C4-2B (cell line): ENCODE data around the gene OR5AC2.

Source experiments
- H3K27ac ChIP-seq: fragments of 450-650 bp; 2 replicates; pipeline ENCODE4 v1.5.1; 2017
- ZFX ChIP-seq: fragments of 450-650 bp; IDR thresholded peaks from 2 replicates; pipeline ENCODE4 v1.6.1; 2017
- TF ChIP-seq, protein P1 (sequence below): fragments of 450-650 bp; conservative IDR thresholded peaks from 2 replicates; pipeline ENCODE4 v1.5.1; 2017; ENCODE audit warnings: mild to moderate bottlenecking

OR5AC2 gene

DNA sequence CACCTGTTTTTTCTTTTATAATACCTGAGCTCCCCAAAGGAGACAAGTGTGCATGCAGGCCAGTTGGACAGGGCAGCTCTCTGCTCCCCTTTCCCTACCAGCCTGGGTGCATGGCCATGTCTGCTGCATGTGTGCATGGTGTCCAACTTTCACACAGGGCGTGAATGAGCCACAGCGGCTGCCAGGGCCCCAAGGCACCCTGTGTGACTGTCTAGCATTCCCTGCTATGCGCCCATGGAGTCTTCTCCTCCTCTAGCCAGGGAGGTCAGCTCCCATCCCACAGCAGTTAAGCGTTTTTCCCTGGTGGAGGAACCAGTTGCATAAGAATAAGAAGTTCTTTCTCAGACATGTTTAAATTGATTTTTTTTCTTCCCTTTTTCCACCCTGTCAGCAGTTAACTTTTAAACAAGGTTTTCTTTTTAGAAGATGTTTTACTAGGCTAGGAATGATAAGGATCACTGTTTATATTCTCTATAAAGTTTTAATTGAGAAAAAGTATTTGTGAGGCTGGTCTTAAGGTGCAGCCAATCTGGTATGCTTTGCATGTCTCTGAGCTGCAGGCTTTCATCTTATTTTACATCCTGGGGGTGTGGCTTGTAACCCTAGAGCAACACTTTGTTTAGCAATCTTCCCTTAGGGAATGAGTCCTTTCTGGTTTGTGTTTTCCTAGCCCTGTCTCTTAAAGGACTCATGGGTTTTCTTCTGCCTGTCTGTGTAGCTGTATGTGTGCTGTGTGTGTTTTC, 23.0 kb downstream of the OR5AC2 start:
- no peak for TF ChIP-seq ZFX
- TF ChIP-seq, protein P1, sequence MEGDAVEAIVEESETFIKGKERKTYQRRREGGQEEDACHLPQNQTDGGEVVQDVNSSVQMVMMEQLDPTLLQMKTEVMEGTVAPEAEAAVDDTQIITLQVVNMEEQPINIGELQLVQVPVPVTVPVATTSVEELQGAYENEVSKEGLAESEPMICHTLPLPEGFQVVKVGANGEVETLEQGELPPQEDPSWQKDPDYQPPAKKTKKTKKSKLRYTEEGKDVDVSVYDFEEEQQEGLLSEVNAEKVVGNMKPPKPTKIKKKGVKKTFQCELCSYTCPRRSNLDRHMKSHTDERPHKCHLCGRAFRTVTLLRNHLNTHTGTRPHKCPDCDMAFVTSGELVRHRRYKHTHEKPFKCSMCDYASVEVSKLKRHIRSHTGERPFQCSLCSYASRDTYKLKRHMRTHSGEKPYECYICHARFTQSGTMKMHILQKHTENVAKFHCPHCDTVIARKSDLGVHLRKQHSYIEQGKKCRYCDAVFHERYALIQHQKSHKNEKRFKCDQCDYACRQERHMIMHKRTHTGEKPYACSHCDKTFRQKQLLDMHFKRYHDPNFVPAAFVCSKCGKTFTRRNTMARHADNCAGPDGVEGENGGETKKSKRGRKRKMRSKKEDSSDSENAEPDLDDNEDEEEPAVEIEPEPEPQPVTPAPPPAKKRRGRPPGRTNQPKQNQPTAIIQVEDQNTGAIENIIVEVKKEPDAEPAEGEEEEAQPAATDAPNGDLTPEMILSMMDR = no peak
- peak overlapping the region; percentile 51; the same call in 1 of the 2 replicates for H3K27ac ChIP-seq

DNA sequence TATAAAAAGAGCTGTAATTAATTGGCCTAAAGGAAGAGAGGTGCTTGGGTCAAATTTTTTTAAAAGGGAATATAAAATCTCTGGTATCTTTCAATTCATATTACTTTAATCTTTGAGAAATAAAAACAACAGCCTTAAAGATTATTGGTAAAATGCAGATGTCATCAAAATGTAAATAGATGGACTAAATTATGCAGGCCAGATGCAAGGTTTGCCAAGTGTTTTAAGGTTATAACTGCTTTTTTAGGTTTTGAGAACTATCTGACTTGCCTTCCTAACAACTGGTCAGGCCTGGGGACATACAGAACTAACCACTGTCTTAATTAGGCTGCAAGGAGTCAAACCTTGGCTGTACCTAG, 23.6 kb downstream of the OR5AC2 start:
- TF ChIP-seq ZFX = no peak
- TF ChIP-seq, protein P1 = no peak
- H3K27ac ChIP-seq = no peak overlapping the region

DNA sequence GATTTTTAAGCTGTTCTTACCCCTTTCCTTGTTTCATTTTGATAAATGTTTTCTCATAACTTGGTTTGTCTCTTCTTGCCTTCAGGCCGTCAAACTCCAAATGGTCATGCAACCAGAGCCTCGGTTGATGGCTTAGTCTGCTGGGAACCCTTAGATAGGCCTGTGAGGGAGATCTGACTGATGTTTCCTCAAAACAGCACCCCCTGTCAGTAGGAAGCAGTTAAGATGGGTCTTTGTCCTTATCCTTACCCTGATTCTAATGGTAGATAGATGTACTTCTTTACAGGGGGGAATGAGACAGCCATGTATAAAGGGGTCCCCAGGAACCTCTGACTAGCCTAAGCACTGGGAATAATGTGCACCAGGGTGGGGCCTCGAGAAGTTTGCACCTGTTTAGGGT, 27.3 kb downstream of the OR5AC2 start:
- no peak overlapping the region for H3K27ac ChIP-seq
- no peak for TF ChIP-seq ZFX
- TF ChIP-seq, protein P1 = no peak

DNA sequence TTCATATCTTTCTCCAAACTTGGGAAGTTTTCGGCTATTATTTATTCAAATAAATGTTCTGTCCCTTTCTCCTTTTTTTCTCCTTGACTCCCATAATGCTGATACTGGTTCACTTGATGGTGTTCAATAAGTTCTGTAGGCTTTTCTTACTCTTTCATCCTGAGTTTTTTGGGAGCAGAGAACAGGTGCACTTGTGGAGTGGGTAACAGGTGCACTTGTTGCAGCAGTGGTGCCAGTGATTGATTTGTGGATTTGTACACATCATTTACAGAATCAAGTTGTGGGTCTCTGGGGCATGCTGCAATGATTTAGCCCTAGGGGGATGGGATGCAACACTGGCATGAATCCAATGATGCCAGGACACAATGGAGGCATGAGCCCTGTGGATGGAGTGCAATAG, 28.7 kb downstream of the OR5AC2 start:
- TF ChIP-seq, protein P1 = no peak
- TF ChIP-seq ZFX = no peak
- H3K27ac ChIP-seq = no peak overlapping the region

DNA sequence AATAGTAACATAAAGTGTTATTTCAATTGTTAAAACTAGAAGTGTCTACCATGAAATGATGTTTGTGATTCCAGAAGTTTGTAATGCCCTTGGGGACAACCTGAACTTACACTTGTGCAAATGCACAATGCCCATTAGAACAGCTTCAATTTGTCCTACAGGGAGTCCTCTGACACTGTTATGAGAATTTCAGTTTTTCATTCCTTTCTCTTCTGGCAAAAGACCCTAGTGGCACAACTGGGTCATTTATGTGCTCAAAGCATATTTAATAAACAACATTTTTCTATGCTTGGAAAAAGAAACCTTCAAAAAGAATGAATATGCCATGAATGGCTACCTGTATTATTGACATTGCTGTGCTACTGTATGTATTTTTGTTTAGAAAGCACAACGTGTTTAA, 43.4 kb downstream of the OR5AC2 start, which contains the start of gene OR5H1:
Gene OR5H1 (plus strand): TSS at position 301 of the 400 bp plus-strand sequence. CDS start 1,977 bp downstream, outside the sequence.
- TF ChIP-seq ZFX = no peak
- TF ChIP-seq, protein P1 = no peak

DNA sequence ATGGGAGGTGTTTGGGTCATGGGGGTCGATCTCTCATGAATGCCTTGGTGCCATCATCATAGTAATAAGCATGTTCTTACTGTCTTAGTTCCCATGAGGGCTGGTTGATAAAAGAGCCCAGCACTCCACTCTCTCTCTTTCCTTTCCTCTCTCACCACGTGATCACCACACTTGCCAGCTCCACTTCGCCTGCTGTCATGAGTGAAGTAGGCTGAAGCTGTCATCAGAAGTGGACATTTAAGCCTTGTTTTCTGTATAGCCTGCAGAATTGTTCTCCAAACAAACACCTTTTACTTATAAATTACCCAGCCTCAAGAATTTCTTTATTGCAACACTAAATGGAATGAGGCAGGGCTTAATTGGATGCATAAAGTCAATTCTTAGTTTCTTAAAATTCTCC, 49.7 kb downstream of the OR5AC2 start:
- TF ChIP-seq ZFX = no peak
- TF ChIP-seq, protein P1 = no peak
- no peak overlapping the region for H3K27ac ChIP-seq

More for the DNA sequence above, 43.4 kb downstream of the OR5AC2 start, which contains the start of gene OR5H1:
- H3K27ac ChIP-seq = no peak within 1 kb of the TSS
